Epidermal melanocyte (primary cell): ENCODE measurements around the gene GOPC.
"Not testable (repeated sequence)": the region's sequence is repeated elsewhere in the genome, so short reads cannot be mapped to it uniquely, and the experiment has no call there.

Experiments used
- DNase-seq: peaks from one replicate; pipeline ENCODE4 v3.0.0; 2011; ENCODE audit warnings: low spot score; ENCODE audit not compliant: insufficient read length

GOPC gene

DNA sequence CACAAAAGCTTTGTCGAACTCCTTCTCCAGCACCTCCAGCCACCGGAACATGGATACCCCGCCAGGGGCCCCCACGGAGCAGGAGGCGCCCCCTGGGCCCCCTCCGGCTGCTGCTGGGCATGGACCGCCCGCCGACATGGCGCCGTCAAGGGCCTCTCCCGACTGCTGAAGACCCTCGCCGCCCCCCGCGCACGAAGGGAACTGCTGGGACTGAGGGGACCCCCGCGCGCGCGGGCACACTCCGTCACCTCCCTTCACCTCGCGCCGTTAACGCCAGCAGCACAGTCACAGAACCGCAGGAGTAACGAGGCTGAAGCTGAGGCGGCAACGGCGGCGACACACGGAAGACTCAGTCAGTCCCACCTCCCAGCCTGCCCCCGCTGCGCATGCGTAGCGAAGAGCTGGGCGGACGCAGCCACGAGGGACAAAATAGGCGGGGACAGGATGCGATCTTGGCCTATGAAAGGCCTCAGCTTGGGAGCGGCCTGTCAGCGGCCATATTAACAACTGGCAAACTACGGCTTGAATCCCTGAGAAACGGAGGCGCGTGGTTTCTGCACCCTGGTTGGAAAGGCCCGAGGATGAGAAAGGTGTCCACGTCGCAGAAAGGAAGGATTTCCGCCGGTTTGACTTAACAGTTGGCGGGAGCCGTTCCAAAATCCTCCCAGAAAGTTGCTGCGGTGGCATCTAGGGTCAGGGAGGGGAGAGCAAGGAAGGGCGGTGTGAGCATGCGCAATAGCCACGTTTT is at the start of gene GOPC:
Gene GOPC (minus strand): TSS at position 361 of the 748 bp plus-strand sequence. CDS start 223 bp downstream, at position 138.
- DNase-seq: peak; percentile 95

DNA sequence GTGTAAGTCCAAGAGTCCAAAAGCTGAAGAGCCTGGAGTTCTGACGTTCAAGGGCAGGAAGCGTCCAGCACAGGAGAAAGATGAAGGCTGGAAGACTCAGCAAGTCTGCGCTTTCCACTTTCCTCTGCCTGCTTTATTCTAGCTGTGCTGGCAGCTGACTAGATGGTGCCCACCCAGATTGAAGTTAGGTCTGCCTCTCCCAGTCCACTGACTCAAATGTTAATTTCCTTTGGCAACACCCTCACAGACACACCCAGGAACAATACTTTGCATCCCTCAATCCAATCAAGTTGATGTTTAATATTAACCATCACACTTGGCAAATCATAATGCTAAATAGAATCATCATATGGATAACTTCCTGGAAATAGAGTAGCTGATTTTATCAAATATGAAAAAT is 49.7 kb upstream of the GOPC start:
- DNase-seq: not testable (repeated sequence)

DNA sequence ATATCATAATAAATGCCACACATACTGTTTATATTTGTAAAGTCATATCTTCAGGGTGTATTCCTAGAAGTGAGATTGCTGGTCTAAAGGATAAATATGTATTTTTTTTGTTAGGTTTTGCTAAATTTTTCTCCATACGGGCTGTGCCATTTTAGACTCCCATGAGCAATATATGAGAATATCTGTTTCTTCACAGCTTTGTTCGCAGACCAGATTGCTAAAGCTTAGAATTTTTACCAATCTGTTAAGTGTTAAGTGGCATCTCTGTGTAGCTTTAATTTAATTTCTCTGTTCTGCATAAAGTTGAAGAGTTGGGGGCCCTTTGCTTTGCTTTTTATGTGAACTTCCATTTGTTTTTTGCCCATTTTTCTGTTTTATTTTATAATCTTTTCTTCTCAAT is 40.7 kb upstream of the GOPC start:
- no peak for DNase-seq

DNA sequence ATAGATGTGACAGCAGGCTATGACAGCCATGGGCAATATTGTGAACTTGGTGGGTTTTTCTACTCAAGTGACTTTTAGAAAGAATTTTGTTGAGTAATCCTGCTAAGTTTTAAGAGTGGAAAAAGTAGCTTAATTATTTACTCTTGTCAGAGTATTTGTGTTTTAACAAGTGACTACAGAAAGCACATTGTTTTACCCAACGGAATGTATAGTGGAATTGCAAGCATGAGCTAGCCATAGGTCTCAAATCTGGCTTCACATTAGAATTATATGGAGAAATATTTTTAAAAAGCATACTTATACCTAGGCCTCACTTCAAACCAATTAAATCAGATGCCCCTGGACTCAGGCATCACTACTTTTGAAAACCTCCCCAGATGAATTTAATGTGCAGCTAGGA is 35.5 kb upstream of the GOPC start:
- DNase-seq: no peak

DNA sequence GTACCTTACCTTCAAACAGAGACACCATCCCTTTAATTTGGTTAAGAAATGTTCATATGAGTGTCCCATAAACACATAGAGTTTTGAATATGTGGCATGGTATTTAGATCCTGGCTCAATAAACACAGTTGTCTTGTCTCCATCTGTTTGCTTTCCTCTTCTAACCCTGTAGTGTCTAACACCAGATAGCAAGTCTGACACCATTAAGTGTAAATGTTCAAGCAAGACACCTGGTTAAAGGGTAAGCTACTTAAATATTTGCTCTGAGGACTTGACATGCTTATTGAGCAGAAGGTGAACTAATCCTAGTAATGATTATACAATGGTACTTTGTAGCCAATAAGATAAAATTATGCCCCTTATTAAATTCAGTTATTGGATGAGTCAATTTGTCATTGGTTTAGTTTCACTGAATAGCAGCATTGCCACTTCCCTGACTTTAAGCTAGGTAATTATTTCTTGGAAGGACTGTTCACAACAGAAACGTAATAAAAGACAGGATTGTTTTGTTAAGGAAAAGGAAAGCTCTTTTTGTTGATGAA is 26.9 kb upstream of the GOPC start:
- DNase-seq: no peak

DNA sequence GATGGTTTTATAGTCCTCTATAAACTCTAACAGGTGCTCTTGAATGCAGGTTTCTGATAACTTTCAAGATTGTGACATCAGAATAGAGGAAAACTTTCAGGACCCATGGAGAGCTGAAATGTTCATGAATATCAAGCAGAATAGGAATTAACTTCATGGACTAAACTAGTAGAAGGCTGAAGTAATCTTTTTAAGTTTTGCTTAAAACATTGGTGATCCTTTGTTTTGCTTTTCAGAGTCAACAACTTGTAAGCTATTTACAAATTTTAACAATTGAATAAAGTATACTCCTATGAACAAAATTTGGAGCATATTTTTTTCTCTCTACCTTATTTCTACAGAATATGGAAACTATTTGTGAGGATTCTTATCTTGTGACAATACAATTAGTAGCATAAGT is 25.2 kb upstream of the GOPC start:
- no peak for DNase-seq

DNA sequence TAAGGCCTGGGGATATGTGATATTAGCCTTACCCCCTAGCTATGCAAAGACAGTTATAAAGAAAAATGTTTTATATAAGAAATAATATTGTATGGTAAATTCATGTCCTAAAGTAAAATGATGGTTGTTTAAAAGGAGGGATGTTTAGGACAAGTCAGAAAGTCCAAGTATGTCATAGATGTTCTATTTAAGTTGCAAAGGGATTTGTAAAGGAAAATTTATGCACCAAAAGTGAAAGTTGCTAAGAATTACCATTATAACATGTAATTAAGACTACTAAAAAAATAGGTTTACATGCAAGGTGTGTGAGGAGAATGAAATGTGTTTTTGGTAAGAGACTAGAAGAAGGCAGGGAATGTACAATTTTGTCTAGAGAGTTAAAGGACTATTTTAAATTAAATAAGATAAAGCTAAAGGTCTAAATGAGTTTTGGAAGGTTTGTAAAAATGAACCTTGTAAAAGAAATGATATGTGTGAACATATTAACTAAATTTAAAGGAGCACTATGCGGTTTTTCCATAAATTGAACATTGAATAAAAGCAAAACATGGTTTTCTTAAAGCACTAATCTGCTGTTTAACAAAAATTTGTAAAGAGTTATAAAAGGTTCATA is 22.7 kb upstream of the GOPC start:
- no peak for DNase-seq

DNA sequence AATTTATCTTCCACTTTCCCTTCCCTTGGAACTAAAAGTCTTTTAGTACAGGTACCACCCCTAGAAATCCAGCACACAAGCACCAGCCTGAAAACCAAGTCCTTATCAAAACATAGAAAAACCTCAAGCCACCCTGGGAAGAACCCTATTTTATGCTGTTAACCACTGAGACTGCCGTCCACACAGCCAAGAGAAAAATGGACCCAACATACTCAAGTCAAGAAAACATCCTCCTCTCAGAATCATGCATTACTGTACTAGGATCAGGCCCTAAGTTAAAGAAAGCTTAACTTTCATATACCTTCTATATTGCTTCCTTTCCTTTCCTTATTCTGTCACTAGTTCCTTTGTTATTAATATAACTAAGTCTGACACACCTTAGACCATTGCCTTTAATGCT is 16.9 kb upstream of the GOPC start:
- DNase-seq: no peak

DNA sequence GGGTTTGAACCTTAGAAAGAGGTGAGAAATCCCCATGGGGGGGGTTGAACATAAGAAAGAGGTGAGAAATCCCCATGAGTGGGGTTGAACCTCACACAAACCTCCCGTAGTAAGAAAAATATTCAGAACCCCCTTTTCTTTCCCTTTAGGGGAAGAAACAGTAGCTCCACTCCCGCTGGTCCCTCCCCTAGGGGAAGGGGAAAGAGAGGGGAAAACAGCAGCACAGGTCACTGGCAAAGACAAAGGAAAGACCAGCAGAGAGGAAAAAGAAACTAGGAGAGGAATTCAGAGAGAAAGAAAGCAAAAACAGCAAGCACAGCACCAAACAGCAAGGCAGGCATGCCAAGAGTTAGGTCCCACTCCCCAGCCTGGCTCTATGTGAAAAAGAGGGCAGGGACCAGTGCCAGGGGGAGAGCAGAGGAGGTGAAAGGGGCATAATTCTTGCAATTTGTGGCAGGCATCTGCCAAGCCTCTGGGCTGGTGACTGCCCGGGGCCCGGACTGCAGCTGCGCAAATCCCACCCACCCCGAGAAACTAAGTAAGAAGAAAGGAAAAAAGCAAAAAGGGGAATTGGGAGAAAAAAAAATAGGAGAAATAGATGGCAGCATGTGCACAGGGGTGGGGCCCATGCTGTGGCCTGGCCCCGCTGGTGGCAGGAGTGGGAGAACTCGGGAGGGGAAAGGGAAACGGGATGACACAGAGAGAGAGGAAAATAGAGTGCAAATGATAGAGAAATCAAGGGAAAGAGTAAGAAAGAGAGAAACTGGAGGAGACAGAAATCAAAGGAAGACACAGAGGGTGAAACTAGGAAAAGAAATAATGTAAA is 15.1 kb upstream of the GOPC start:
- DNase-seq: no peak

DNA sequence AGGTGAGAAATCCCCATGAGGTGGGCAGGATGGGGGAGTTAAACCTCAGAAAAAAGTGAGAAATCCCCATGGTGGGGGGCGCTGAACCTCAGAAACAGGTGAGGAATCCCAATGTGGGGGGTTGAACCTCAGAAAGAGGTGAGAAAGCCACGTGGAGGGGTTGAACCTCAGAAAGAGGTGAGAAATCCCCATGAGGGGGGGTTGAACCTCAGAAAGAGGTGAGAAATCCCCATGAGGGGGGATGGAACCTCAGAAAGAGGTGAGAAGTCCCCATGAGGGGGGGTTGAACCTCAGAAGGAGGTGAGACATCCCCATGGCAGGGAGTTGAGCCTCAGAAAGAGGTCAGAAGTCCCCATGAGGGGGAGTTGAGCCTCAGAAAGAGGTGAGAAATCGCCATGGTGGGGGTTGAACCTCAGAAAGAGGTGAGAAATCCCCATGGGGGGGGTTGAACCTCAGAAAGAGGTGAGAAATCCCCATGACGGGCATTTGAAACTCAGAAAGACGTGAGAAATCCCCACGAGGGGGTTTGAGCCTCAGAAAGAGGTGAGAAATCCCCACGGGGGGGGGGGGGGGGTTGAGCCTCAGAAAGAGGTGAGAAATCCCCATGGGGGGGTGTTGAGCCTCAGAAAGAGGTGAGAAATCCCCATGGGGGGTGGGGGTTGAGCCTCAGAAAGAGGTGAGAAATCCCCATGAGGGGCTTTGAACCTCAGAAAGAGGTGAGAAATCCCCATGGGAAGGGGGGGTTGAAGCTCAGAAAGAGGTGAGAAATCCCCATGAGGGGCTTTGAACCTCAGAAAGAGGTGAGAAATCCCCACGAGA is 14.3 kb upstream of the GOPC start:
- no peak for DNase-seq

DNA sequence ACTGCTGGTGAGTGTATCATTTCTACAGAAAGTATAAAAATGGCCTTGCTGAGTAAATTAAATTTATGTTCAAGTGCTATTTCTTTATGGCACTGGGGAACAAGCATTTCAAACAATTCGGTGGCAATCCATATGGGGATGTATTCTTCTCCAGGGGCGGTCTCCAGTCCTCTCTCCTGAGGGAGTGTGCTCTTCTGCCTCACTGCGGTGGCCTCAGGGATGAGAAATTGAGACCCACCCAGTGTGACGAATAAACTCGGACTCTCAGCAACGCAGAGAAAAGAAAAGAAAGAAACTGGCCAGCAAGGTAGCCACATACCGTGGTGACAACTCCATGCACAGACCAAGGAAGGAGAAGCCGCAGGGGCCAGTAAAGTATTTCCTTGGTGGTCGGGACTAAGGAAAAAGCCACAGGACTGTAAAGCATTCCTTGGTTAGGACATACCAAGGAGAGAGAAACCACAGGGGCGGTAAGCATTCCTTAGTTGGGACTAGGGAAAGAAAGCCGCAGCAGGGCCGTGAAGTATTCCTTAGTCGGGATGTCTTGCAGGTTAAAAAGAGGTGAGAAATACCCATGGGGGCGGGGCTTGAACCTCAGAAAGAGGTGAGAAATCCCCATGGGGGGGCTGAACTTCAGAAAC is 13.6 kb upstream of the GOPC start:
- DNase-seq: no peak

DNA sequence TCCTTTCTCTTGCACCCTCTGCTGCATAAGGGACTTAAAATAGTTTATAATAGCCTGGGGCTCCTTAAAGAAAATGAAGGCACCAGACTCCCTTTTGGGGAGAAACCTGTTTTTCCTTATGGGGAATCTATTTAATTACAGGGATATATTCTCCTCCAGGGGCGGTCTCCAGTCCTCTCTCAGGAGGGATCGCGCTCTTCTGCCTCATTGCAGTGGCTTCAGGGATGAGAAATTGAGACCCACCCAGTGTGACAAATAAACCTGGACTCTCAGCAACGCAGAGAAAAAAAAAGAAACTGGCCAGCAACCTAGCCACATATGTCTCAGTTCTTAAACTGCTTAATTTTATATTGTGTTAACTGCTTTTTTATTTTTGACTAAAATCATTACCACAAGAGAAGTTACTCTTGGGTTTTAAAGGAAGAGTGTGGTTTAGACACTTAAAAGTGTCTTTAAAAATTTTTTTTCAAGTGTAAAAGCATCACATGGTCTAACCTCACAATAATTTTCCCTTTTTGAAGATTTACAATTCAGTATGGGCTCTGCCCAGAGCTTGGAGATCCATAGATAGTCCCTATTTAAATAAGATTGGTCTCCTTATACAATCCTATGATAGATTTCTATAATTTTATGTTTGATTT is 11.7 kb upstream of the GOPC start:
- DNase-seq: no peak

DNA sequence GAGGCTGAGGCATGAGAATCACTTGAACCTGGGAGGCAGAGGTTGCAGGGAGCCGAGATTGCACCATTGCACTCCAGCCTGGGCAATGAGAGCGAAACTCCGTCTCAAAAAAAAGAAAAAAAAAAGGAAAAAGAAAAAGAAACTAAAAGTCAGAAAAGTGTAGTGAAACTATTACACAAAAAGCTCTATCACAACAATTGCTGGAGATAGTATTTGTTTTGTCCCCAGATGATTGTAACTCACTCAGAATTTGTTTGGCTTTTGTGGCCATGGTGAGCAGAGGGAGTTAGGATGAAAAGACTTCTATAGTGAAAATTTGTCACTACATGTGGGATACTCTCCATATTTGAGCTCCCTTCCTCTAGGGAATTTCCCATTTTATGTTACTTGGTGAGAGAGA is 5.2 kb upstream of the GOPC start:
- DNase-seq: no peak

DNA sequence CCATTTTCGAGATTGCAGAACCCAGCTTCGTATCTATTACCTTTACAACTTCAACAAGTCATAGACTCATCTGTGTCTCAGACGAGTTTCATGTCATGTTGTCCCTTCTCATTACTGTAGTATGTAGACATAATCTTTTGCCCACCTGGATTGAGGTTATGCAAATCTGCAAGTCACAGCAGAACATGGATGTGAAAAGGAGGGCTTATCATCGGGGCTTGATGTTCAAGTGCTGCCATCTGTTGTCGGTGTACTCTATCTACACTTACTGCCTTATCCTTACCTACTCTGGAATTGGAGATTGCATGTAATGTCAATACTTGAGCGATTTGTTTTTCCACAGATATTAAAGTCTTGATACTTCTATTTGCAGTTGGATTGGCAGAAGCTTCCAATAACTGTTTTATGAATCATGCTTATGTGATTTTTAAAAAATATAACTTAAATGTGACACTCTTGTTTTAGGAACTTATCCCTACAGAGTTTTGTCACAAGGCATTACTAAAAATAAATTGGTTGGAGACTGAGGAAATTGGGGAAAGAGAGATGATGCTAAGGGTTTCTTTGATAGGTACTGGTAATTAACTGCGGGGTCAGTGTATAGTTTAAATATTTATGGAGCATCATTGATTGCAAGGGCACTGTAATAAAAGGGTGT is 3.0 kb upstream of the GOPC start:
- peak; percentile 62 for DNase-seq

DNA sequence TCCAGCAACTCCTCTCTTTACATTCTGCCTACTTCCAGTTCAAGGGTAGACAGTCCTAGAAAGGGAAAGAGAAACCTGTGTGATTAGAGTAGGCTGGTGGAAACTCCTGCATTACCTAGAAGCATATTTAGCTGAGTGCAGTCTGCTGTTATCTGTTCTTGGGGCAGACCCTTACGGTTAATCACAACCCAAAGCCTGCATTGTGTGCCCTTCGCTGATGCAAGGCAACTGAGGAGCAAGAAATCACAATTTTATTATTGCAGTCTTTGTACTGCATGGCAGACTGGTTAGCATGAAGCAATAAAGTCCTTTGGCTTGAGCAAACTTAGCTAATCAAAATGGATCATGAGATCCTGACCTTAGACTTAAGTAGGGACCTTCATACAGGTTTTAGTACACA is 1.5 kb upstream of the GOPC start:
- DNase-seq: no peak

DNA sequence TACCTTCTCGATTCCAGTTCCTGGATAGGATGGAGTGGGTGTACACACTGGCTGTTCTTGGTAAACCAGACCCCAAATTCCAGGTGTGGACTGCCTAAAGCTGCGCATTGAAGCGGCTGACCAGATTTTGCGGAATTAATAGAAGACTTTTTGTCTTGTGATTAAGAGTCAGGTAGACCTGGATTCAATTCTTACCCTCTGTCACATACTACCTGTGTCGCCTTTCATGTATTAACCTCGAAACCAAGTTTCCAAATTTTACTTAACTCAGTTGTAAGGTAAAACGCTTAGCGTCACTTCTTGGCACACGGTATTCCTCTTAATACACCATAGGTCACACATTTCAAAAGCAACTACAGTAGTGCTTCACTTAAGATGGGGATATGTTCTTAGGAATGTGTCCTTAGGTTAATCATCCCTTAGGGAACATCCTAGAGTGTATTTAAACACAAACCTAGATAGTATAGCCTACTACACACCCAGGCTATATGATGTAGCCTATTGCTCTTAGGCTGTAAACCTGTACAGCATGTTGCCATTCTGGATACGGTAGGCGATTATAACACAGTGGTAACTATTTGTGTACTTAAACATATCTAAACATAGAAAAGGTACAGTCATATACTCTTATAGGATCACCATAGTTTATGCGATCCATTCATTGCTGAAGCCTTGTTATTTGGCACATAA is 733 bp upstream of the GOPC start:
- no peak for DNase-seq

DNA sequence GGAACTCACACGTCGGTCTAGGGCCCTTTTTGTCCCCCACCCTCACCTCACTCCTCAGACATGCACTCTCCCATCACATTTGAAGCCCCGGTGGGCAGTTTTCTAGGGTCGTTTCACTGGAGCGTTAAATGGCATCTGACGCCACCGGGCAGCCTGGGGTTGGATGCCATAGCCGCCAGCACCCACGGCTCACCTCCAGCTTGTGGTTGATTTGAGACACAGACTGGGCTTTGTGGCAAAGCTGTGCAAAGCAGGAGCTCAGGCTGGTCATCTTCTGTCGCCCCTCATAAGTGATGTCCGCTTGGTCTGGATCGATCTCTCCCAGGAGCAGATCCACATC is 530 bp downstream of the GOPC start:
- no peak for DNase-seq

DNA sequence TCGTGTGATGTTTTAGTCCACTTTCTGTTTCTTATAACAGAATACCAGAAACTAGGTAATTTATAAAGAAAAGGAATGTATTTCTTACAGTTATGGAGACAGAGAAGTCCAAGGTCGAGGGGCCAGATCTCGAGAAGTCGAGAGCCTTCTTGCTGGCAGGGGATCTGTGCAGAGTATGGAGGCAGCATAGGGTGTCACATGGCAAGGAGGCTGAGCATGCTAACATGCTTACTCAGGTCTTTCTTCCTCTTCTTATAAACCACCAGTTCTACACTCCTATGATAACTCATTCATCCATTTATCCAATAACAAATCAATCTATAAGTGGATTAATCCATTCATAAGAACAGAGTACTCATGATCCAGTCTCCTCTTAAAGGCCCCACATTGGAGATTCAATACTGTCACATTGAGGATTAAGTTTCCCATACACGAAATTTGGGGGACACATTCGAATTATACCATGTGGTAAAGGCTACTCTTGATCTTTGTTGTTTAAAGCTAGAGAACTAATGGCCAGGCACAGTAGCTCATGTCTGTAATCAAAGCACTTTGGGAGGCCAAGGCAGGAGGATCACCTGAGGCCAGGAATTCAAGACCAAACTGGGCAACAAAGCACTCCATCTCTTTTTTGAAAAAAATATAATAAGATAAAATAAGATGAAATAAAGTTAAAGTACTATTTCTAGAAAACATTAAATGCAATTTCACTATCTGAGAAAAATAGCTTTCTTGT is 2.1 kb downstream of the GOPC start:
- DNase-seq: no peak

DNA sequence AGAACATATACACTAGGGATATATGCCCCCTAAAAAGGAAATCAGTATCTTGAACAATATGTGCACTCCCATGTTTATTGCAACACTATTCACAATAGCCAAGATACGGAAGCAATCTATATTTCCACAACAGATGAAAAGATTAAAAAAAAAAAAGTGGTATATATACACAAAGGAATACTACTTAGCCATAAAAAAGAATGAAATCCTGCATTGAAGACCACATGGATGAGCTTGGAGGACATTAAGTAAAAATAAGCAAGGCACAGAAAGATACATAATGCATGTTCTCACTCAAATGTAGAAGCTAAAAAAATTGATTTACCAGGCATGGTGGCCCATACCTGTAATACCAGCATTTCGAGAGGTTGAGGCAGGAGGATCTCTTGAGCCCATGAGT is 4.6 kb downstream of the GOPC start:
- DNase-seq: no peak
